GM20000 (cell line): ENCODE data around the gene C4B.
"Not testable (repeated sequence)": the region's sequence is repeated elsewhere in the genome, so short reads cannot be mapped to it uniquely, and the experiment has no call there.

Experiments
- DNase-seq: peaks from one replicate; pipeline ENCODE4 v3.0.0; 2012; ENCODE audit warnings: low spot score
- TF ChIP-seq, protein P1 (sequence below): IDR thresholded peaks from 2 replicates; pipeline ENCODE4 v1.5.1; 2012; ENCODE audit warnings: mild to moderate bottlenecking, control low read depth; ENCODE audit errors: extremely low read depth, missing control alignments

Gene C4B

DNA sequence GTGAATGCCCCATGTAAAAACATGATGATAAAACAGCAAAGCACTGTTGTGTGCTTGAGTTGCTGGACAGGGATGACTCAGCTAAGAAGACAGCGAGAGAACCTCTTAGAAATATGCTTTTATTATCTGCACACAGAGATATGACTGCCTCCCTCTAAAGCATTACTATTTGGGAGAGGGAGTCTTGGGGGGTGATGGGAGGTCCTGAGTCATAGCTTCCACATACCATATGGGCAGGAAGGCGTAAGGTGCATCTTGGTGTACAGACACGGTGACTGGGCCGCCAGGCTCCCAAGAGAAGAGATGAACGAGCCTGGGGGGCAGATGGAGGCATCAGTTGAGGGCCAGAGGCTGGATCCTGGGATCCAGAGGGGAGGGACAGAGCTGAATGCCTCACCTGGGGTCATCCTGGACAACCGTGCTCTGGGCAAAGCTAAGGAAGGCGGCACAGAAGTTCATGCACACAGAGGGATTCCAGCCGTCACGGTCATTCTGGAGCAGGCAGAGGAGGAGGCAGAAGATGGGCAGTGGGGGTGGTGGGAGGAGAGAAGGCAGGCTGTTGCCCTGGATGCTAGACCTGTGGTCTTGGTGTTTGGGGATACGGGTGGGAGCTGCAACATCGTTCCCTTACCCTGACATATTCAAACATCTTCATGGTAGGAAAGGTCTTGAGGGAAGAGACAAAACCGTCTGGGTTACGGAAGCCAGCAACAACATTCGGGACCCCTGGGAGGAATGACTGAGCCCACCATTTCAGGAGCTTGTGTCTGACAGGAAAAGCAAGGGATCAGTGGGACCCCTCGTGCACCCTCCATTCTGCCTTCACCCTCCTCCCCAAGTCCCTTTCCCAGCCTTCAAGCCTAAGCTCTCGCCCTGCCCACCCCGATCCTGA, 44.6 kb upstream of the C4B start:
- DNase-seq, result no peak

DNA sequence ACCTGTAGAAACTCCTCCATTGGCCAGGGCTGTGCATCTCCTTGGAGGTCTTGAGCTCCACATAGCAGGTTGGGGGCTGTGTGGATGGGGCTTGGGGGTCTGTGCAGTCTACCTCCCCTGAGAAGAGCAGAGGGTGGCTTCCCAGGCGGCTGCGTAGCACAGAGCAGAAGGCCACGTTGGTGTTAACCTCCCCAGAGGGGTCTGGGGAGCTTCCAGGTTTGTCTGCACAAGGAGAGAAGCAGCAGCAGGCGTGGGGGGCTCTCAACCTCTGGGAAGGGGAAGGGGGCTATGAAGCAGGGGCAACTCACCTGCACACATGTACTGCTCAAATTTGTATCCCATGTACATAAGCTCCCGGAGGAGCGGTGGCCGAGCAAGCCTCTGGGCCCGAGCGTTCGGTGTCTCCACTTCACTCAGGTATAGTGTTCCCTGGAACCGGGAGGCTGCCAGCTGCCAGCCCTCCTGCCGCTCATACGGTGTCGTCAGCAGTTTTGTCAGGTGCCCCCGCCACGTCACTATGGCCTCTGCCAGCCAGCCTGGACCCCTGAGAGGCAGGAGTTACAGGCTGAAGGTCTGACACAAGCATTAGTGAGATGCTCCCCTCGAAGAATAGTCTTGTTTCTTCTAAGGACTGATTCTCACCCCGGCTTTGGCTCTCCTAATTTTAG, 43.9 kb upstream of the C4B start:
- DNase-seq, result no peak

More for the DNA sequence above, 44.6 kb upstream of the C4B start:
- TF ChIP-seq, protein P1, sequence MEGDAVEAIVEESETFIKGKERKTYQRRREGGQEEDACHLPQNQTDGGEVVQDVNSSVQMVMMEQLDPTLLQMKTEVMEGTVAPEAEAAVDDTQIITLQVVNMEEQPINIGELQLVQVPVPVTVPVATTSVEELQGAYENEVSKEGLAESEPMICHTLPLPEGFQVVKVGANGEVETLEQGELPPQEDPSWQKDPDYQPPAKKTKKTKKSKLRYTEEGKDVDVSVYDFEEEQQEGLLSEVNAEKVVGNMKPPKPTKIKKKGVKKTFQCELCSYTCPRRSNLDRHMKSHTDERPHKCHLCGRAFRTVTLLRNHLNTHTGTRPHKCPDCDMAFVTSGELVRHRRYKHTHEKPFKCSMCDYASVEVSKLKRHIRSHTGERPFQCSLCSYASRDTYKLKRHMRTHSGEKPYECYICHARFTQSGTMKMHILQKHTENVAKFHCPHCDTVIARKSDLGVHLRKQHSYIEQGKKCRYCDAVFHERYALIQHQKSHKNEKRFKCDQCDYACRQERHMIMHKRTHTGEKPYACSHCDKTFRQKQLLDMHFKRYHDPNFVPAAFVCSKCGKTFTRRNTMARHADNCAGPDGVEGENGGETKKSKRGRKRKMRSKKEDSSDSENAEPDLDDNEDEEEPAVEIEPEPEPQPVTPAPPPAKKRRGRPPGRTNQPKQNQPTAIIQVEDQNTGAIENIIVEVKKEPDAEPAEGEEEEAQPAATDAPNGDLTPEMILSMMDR, result no peak

DNA sequence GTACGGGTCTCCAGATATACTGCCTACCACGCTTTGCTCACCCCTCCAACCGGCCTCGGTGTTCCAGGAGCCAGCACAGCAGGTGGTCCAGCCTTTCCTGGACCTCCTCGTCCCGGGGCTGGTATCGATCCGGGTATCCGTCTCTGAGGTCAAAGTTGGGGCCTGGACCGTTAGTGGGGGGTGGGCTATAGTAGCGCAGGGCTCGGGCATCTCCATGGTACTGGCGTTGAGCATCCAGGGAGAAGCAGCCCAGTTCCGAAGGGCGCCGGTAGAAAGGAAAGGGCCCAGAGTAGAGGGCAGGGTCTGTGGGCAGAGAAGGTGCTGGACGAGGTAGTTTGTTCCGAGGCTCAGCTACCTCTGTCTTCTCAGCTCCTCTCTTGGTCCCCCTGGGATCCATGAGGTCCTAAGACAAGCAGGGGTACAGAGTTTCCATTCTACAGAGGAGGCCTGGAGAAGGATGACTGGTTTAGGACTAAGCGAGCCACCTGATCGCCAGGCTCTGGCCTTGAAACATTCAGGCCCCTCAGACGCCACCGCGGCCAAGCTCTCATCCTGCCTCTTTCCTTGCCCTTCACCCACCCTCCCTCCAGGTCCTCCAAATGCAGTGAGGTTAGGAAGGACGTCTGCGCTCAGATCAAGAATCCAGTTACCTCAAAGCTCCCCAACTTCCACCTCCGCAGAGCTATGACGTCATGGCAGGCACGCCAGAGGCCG, 43.2 kb upstream of the C4B start:
- TF ChIP-seq, protein P1, result no peak

More for the DNA sequence above, 43.9 kb upstream of the C4B start:
- TF ChIP-seq, protein P1, result no peak

DNA sequence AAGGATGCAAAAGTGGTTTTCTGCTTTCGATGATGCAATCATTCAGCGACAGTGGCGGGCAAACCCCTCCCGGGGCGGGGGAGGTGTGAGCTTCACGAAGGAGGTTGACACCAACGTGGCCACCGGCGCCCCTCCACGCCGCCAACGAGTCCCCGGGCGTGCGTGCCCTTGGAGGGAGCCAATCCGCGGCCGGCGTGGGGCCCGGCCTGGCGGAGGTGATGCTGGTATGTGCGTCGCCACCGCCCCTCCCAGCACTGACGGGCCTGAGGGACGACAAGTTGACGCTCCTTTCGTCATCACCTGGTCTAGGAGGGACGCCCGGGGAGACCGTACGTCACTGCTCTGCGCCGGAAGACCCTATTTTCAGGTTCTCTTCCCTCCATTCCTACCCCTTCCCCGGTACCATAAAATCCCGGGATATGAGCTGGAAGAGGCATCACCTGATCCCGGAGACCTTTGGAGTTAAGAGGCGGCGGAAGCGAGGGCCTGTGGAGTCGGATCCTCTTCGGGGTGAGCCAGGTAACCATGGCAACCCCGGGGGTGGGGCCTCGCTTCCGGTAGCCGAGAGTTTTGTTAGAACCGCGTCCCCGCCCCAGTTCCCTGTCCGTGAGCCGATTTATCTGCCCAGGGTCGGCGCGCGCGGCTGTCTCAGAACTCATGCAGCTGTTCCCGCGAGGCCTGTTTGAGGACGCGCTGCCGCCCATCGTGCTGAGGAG, 42.4 kb upstream of the C4B start, which contains the start of gene DXO:
DXO (minus strand) TSS at position 146 of the 716 bp plus-strand sequence. CDS start 463 bp downstream, outside the sequence.
- TF ChIP-seq, protein P1, result no peak
- peak; percentile 99 for DNase-seq

More for the DNA sequence above, 43.2 kb upstream of the C4B start:
- no peak for DNase-seq

DNA sequence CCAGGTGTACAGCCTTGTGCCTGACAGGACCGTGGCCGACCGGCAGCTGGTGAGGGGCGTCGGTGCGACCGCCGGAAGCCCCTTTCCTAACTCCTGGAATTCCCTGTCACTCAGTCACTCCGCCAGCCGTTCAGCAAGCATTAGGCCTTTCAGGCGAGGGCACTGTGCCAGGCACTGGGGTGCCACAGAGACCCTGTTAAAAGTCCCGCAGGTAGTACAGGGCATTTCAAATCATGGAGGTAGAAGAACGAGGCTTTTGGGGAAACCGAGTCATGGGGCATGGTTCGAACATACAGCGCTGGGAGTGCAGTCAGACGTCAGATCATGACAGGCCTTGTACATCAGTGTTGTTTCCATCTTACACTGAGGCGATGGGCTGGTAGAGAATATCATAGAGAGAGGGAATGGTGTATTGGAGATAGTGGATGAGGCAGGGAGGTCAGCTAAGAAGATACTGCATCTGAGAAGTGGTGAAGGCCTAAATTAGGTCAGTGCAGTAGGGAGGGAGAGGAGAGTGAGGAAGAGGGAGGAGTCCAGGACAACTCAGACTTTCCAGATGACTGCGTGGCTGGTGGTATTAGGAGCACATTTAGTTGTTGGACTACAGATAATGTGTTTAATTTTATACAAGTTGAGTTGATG, 41.8 kb upstream of the C4B start:
- DNase-seq, result peak; percentile 23
- TF ChIP-seq, protein P1, result no peak

DNA sequence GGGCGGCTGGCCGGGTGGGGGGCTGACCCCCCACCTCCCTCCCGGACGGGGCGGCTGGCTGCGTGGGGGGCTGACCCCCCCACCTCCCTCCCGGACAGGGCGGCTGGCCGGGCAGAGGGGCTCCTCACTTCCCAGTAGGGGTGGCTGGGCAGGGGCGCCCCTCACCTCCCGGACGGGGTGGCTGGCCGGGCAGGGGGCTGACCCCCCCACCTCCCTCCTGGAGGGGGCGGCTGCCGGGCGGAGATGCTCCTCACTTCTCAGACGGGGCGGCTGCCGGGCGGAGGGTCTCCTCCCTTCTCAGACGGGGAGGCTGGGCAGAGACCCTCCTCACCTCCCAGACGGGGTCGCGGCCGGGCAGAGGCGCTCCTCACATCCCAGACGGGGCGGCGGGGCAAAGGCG, 38.5 kb upstream of the C4B start:
- DNase-seq, result not testable (repeated sequence)
